Body of pancreas (tissue), 4 donors: ENCODE results near the gene SYNRG.
A peak's percentile ranks its signal among the peaks of the same experiment; 100 is the strongest.

Experiments
- CTCF ChIP-seq, 7 experiments: fragments of 450-650 bp in 4 of 7; fragments of 200-600 bp in 3 of 7; sonication (generic) in 3 of 7; IDR thresholded peaks; one replicate each; pipeline ENCODE4 v1.5.1; 2016 to 2019; ENCODE audit warnings: antibody characterized with exemption in 7 of 7
- POLR2A ChIP-seq, 3 donors: fragments of 450-650 bp; IDR thresholded peaks; one replicate each; pipeline ENCODE4 v1.6.1; 2016; ENCODE audit warnings: antibody characterized with exemption in 3 of 3, mild to moderate bottlenecking in 2 of 3

- peak in 6 of 7 experiments; percentile 20 to 59 (median 51) for TF ChIP-seq CTCF (IDR thresholded peaks at IDR 0.05)
- TF ChIP-seq POLR2A (IDR thresholded peaks at IDR 0.05) = no peak
Measured at GRCh38 chr17:37650419-37651003, 41.3 kb upstream of the SYNRG start.
